Measurements from ENCODE around the gene DPP4.

GRCh38 chr2:162017233-162017632 lies 56.8 kb downstream of the DPP4 start:
- TF ChIP-seq POLR2A (IDR thresholded peaks at IDR 0.05; ENCODE audit: low read depth, low read length) (no peak), CTCF (conservative IDR thresholded peaks at IDR 0.05; ENCODE audit: low read depth, low read length) (no peak), CEBPB (IDR thresholded peaks at IDR 0.05; ENCODE audit: low read depth, low read length) (no peak), CHD1 (IDR thresholded peaks at IDR 0.05; ENCODE audit: low read depth, low read length) (no peak)
- TF ChIP-seq, protein P1, sequence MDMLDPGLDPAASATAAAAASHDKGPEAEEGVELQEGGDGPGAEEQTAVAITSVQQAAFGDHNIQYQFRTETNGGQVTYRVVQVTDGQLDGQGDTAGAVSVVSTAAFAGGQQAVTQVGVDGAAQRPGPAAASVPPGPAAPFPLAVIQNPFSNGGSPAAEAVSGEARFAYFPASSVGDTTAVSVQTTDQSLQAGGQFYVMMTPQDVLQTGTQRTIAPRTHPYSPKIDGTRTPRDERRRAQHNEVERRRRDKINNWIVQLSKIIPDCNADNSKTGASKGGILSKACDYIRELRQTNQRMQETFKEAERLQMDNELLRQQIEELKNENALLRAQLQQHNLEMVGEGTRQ (IDR thresholded peaks at IDR 0.05; ENCODE audit: low read depth, low read length) = no peak
